Hepatocyte (in vitro differentiated cells): Measurements from ENCODE around the gene ALDH1B1.
"Not testable (repeated sequence)": the region's sequence is repeated elsewhere in the genome, so short reads cannot be mapped to it uniquely, and the experiment has no call there.

Experiments
- EZH2 ChIP-seq: fragments of 200-600 bp; sonication (generic); IDR thresholded peaks from 2 replicates; pipeline ENCODE4 v1.6.1; 2016; ENCODE audit warnings: antibody characterized with exemption, mild to moderate bottlenecking, borderline replicate concordance
- TF ChIP-seq, protein P1 (sequence below): fragments of 200-600 bp; sonication (generic); IDR thresholded peaks from 2 replicates; pipeline ENCODE4 v1.5.1; 2016; ENCODE audit warnings: antibody characterized with exemption, mild to moderate bottlenecking; ENCODE audit not compliant: poor library complexity

DNA sequence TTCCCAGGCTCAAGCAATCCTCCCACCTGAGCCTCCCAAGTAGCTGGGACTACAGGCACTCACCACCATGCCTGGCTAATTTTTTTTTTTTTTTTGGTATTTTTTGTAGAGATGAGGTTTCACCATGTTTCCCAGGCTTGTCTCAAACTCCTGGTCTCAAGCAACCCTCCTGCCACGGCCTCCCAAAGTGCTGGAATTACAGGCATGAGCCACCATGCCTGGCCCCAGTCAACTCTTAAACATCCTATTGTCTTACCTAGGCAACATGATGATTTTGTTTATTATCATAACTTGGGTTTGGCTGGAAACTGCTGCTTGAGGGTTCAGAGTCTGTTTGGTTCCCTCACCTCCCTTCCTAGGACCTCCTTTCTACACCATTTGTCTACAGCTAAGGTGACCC, 6.7 kb downstream of the ALDH1B1 start:
- TF ChIP-seq, protein P1, sequence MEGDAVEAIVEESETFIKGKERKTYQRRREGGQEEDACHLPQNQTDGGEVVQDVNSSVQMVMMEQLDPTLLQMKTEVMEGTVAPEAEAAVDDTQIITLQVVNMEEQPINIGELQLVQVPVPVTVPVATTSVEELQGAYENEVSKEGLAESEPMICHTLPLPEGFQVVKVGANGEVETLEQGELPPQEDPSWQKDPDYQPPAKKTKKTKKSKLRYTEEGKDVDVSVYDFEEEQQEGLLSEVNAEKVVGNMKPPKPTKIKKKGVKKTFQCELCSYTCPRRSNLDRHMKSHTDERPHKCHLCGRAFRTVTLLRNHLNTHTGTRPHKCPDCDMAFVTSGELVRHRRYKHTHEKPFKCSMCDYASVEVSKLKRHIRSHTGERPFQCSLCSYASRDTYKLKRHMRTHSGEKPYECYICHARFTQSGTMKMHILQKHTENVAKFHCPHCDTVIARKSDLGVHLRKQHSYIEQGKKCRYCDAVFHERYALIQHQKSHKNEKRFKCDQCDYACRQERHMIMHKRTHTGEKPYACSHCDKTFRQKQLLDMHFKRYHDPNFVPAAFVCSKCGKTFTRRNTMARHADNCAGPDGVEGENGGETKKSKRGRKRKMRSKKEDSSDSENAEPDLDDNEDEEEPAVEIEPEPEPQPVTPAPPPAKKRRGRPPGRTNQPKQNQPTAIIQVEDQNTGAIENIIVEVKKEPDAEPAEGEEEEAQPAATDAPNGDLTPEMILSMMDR: not testable (repeated sequence)
- TF ChIP-seq EZH2: not testable (repeated sequence)
